ENCODE data around the gene CNNM1. TPM values are rescaled to one million over a fixed set of nuclear protein-coding genes. Genes with fewer than 3 reads are reported as not detected.

The CNNM1 gene
- total RNA-seq, 4 donors from 2014 or later = 1.9 to 3.6 (median 2.8) TPM

DNA sequence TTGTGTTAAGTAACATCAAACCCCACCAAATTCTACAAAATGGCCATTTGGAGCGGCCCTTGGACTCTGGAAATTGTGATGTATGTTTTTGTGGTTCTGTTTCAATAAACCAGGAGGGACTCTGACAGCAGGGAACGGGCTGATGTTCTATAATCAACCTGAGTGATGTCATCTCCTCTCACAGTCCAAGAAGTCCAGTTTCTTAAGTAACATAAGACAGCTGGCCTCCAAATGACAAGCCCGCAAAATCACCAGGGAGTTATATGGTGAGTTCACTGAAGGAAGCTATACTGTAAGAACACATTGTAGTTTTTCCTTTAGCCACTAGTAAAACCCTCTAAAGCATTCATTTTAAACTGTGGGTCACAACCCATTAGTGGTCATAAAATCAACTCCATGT lies 67.3 kb downstream of the CNNM1 start:
- DNase-seq (ENCODE audit: low spot score in 2 of 2) = no peak
- no peak overlapping the region for H3K4me3 ChIP-seq (ENCODE audit: low read depth, poor library complexity, severe bottlenecking)
- intact Hi-C loops (cut with DNase I; ENCODE audit: low total_unique reads) = no loop called here
- WGBS, 2 donors = 80 to 83% methylated on average over 3 of the region's 3 CpGs
- no peak for TF ChIP-seq POLR2A (IDR thresholded peaks at IDR 0.05)
- no peak for TF ChIP-seq CTCF (IDR thresholded peaks at IDR 0.05)

- DNase-seq (ENCODE audit: low spot score in 2 of 2) = no peak
- intact Hi-C loops (cut with DNase I; ENCODE audit: low total_unique reads) = no loop called here
- TF ChIP-seq POLR2A (IDR thresholded peaks at IDR 0.05) = no peak
- no peak for TF ChIP-seq CTCF (IDR thresholded peaks at IDR 0.05)
- WGBS, 2 donors = 96 to 98% methylated on average over 3 of the region's 3 CpGs
- H3K4me3 ChIP-seq (ENCODE audit: low read depth, poor library complexity, severe bottlenecking) = no peak overlapping the region
Measured at GRCh38 chr10:99399664-99400063, 70.5 kb downstream of the CNNM1 start.

- no peak for DNase-seq (ENCODE audit: low spot score in 2 of 2)
- no peak overlapping the region for H3K4me3 ChIP-seq (ENCODE audit: low read depth, poor library complexity, severe bottlenecking)
- intact Hi-C loops (cut with DNase I; ENCODE audit: low total_unique reads) = no loop called here
- WGBS, 2 donors = 82 to 85% methylated on average over 9 of the region's 9 CpGs
- no peak for TF ChIP-seq CTCF (IDR thresholded peaks at IDR 0.05)
- no peak for TF ChIP-seq POLR2A (IDR thresholded peaks at IDR 0.05)
Measured at GRCh38 chr10:99403674-99404073, 74.5 kb downstream of the CNNM1 start.

- 93 to 99% methylated on average over 3 of the region's 3 CpGs for WGBS, 2 donors
- DNase-seq (ENCODE audit: low spot score in 2 of 2) = no peak
- TF ChIP-seq POLR2A (IDR thresholded peaks at IDR 0.05) (no peak), CTCF (IDR thresholded peaks at IDR 0.05) (no peak)
- H3K4me3 ChIP-seq (ENCODE audit: low read depth, poor library complexity, severe bottlenecking) = no peak overlapping the region
- intact Hi-C loops (cut with DNase I; ENCODE audit: low total_unique reads) = no loop called here
Measured at GRCh38 chr10:99406149-99406548, 77.0 kb downstream of the CNNM1 start.

DNA sequence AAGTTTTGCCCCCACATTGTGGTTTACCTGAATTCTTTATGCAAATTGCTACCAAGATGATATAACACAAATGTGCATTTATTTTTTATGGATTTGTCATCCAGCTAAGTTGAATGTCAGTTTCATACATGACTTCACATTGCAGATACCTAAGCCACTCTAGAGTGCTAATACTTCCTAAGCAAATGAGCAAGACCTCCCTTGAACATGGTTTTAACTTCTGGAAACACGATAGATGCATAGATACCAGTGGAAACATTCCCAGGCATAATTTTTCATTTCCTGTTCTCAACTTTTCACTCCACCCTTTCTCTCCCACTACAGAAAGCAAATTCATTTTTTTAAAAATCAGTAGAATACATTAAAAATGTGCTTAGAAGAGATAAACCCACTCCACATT lies 81.0 kb downstream of the CNNM1 start:
- no peak overlapping the region for H3K4me3 ChIP-seq (ENCODE audit: low read depth, poor library complexity, severe bottlenecking)
- intact Hi-C loops (cut with DNase I; ENCODE audit: low total_unique reads) = no loop called here
- TF ChIP-seq CTCF (IDR thresholded peaks at IDR 0.05) = no peak
- no peak for TF ChIP-seq POLR2A (IDR thresholded peaks at IDR 0.05)
- WGBS, 2 donors = 57 to 62% methylated on average over 1 of the region's 1 CpG
- no peak for DNase-seq (ENCODE audit: low spot score in 2 of 2)

DNA sequence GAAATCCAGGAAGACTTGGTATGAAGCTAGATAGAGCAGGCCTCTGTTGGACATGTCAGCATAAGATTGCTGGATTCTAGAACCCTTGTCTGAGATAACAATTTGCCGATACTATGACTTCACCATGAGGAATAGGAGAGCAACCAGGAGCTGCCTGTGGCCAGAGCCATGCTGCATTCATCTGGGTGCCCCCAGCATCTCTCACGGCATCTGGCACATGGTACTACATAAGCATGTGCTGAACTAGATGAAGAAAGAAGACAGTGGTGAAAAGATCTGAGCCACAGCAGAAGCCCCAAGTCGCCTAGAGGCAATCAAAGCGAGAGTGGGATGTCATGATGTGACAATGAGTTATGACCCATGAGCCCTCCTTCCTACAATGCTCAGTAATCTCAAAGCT lies 81.7 kb downstream of the CNNM1 start:
- TF ChIP-seq POLR2A (IDR thresholded peaks at IDR 0.05) = no peak
- TF ChIP-seq CTCF (IDR thresholded peaks at IDR 0.05) = no peak

More for the DNA sequence above, 81.7 kb downstream of the CNNM1 start:
- intact Hi-C loops (cut with DNase I; ENCODE audit: low total_unique reads) = no loop called here
- DNase-seq (ENCODE audit: low spot score in 2 of 2) = no peak
- no peak overlapping the region for H3K4me3 ChIP-seq (ENCODE audit: low read depth, poor library complexity, severe bottlenecking)
- 85 to 94% methylated on average over 4 of the region's 4 CpGs for WGBS, 2 donors

Measured in lower leg skin (tissue), 4 donors.